ENCODE data around the gene FNTB.

GRCh38 chr14:64956697-64957406, 29.8 kb upstream of the FNTB start:
- TF ChIP-seq CTCF (IDR thresholded peaks at IDR 0.05; ENCODE audit: control extremely low read depth in 1 of 3, insufficient read depth in 1 of 3, low read depth in 1 of 3, low read length in 3 of 3) (no peak), POLR2AphosphoS5 (IDR thresholded peaks at IDR 0.05; ENCODE audit: low read depth, low read length) (no peak)
